PC-3 (cell line): Measurements from ENCODE around the gene RRAS2. TPM values are rescaled to one million over a fixed set of nuclear protein-coding genes. Genes with fewer than 3 reads are reported as not detected.

ENCODE experiments used
- ATAC-seq: fragments of 200-7000 bp; cut with Tn5 transposase; 2 replicates; pipeline ENCODE4 v1.9.1; 2020; ENCODE audit warnings: mild to moderate bottlenecking, moderate library complexity
- BruUV-seq: library from RNA; stranded (reverse); fragments of 400-500 nt; replicated peaks from 2 replicates; lab custom pipeline; 2021; lab: Mats Ljungman, UMichigan
- CTCF ChIA-PET: fragments of 300-600 bp; sonication (Branson Sonifier 250); formaldehyde crosslinking; loops from one replicate; lab custom pipeline; 2022; ENCODE audit warnings: antibody characterized with exemption; lab: Charles Lee
- POLR2A ChIA-PET: fragments of 300-600 bp; sonication (Branson Sonifier 250); formaldehyde crosslinking; loops from one replicate; lab custom pipeline; 2022; ENCODE audit warnings: antibody characterized with exemption; ENCODE audit not compliant: unreplicated experiment; lab: Charles Lee
- DNase-seq: peaks from one replicate; pipeline ENCODE4 v3.0.0-alpha.2; 2015
- H2AFZ ChIP-seq: fragments of 300-600 bp; sonication (generic); 2 replicates; pipeline ENCODE4 v1.6.0; 2016; ENCODE audit warnings: antibody characterized with exemption, low read length
- H3F3A ChIP-seq: fragments of 300-600 bp; sonication (generic); one replicate; pipeline ENCODE4 v1.6.0; 2017; ENCODE audit warnings: antibody characterized with exemption, low read length, control low read depth, mild to moderate bottlenecking; ENCODE audit not compliant: unreplicated experiment
- H3K27ac ChIP-seq: fragments of 300-600 bp; sonication (generic); 2 replicates; pipeline ENCODE4 v1.5.1; 2016; ENCODE audit warnings: mild to moderate bottlenecking, low read length
- H3K27me3 ChIP-seq: fragments of 300-600 bp; sonication (generic); 2 replicates; pipeline ENCODE4 v1.6.1; 2016; ENCODE audit warnings: low read length, mixed read lengths
- H3K36me3 ChIP-seq: fragments of 300-600 bp; sonication (generic); 2 replicates; pipeline ENCODE4 v1.6.1; 2016; ENCODE audit warnings: low read depth, mixed run types, low read length, mixed read lengths
- H3K4me1 ChIP-seq: fragments of 300-600 bp; sonication (generic); 2 replicates; pipeline ENCODE4 v1.5.1; 2016; ENCODE audit warnings: low read length; ENCODE audit not compliant: insufficient read depth
- H3K4me2 ChIP-seq: fragments of 300-600 bp; sonication (generic); 2 replicates; pipeline ENCODE4 v1.6.0; 2016; ENCODE audit warnings: low read length
- H3K4me3 ChIP-seq: fragments of 300-600 bp; sonication (generic); 2 replicates; pipeline ENCODE4 v1.5.1; 2016; ENCODE audit warnings: mild to moderate bottlenecking, low read length, mixed read lengths
- H3K79me2 ChIP-seq: fragments of 300-600 bp; sonication (generic); 2 replicates; pipeline ENCODE4 v1.6.1; 2017; ENCODE audit warnings: low read length, mixed read lengths
- H3K9ac ChIP-seq: fragments of 300-600 bp; sonication (generic); 2 replicates; pipeline ENCODE4 v1.6.0; 2016; ENCODE audit warnings: mild to moderate bottlenecking, low read length
- H3K9me2 ChIP-seq: fragments of 300-600 bp; sonication (generic); replicated peaks from 2 replicates; pipeline ENCODE4 v1.6.1; 2016; ENCODE audit warnings: mixed run types, low read length, mixed read lengths
- H3K9me3 ChIP-seq: fragments of 300-600 bp; sonication (generic); 2 replicates; pipeline ENCODE4 v1.6.1; 2016; ENCODE audit warnings: low read length, mixed read lengths
- H4K20me1 ChIP-seq: fragments of 300-600 bp; sonication (generic); 2 replicates; pipeline ENCODE4 v1.6.1; 2016; ENCODE audit warnings: low read length, mixed read lengths
- CTCF ChIP-seq: fragments of 300-600 bp; sonication (generic); conservative IDR thresholded peaks from 2 replicates; pipeline ENCODE4 v1.5.1; 2017; ENCODE audit warnings: antibody characterized with exemption, low read depth, mild to moderate bottlenecking, low read length
- EZH2 ChIP-seq: fragments of 300-600 bp; sonication (generic); IDR thresholded peaks from one replicate; pipeline ENCODE4 v1.6.1; 2017; ENCODE audit warnings: antibody characterized with exemption, mild to moderate bottlenecking, low read length; ENCODE audit not compliant: unreplicated experiment
- EZH2phosphoT487 ChIP-seq: fragments of 300-600 bp; sonication (generic); IDR thresholded peaks from 2 replicates; pipeline ENCODE4 v1.6.1; 2018; ENCODE audit warnings: mild to moderate bottlenecking, antibody characterized with exemption, low read length, borderline replicate concordance
- intact Hi-C: fragments of 100-400 bp; cut with micrococcal nuclease; formaldehyde crosslinking; loops from 2 replicates; pipeline ENCODE4 v1.9.0; 2023
- total RNA-seq: library from RNA; depleted of rRNA; stranded (reverse); fragments of >200 nt; gene quantifications from 2 replicates; pipeline ENCODE4 v1.2.3, GENCODE V29; 2014

RRAS2 gene
- total RNA-seq, 1 experiment from 2014 or later = 58.6 TPM

DNA sequence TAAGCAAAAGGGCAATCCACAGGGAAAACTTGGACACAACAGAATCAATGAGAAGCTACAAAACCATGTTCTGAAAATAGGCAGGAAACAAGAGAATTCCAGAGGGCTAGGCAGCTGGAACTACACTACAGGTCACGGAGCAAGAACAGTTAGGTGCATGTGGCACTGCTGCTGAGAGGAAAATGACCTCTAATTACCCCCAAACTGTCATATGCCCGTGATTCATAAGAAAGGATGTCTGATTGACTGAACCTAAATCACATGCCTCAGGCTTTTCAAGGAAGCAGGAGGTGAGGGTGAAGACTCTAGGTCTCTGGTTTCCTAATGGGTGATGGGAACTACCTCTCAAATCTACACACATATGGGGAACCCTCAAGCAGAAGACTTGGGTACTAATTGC is 17.9 kb upstream of the RRAS2 start:
- H4K20me1 ChIP-seq = no peaks in the 10 kb centered on the region
- no peak overlapping the region for H3K4me3 ChIP-seq
- DNase-seq = peak; percentile 19
- H3K27ac ChIP-seq = no peak overlapping the region
- peaks cover 8% of the 10 kb centered on the region for H3F3A ChIP-seq
- H3K9me2 ChIP-seq = no peaks in the 10 kb centered on the region
- TF ChIP-seq CTCF (no peak), EZH2 (no peak), EZH2phosphoT487 (no peak)
- no peaks in the 10 kb centered on the region for H3K9me3 ChIP-seq
- no TSS peak for BruUV-seq
- H2AFZ ChIP-seq = no peak overlapping the region
- no peak overlapping the region for H3K4me2 ChIP-seq
- H3K27me3 ChIP-seq = no peaks in the 10 kb centered on the region
- ChIA-PET POLR2A (no interaction called here), CTCF (no interaction called here)
- H3K4me1 ChIP-seq = peaks cover 26% of the 10 kb centered on the region
- intact Hi-C loops = no loop called here
- H3K9ac ChIP-seq = no peak overlapping the region
- no peaks in the 10 kb centered on the region for H3K79me2 ChIP-seq
- H3K36me3 ChIP-seq = no peaks in the 10 kb centered on the region
- ATAC-seq = no peak

GRCh38 chr11:14374922-14375830 is 16.2 kb upstream of the RRAS2 start:
- ATAC-seq (no peak), DNase-seq (no peak)
- CTCF ChIA-PET = no interaction called here
- H2AFZ ChIP-seq = no peak overlapping the region
- no peaks in the 10 kb centered on the region for H3K79me2 ChIP-seq
- no peaks in the 10 kb centered on the region for H4K20me1 ChIP-seq
- H3K36me3 ChIP-seq = no peaks in the 10 kb centered on the region
- no TSS peak for BruUV-seq
- no peaks in the 10 kb centered on the region for H3K9me3 ChIP-seq
- H3K4me3 ChIP-seq = no peak overlapping the region
- no peak overlapping the region for H3K27ac ChIP-seq
- no peak overlapping the region for H3K4me2 ChIP-seq
- H3K27me3 ChIP-seq = no peaks in the 10 kb centered on the region
- peaks cover 20% of the 10 kb centered on the region for H3K4me1 ChIP-seq
- intact Hi-C loops = no loop called here
- no peak overlapping the region for H3K9ac ChIP-seq
- H3F3A ChIP-seq = peaks cover 8% of the 10 kb centered on the region
- no peak for TF ChIP-seq EZH2phosphoT487
- peak; percentile 37 for TF ChIP-seq CTCF
- no peak for TF ChIP-seq EZH2
- POLR2A ChIA-PET = no interaction called here
- H3K9me2 ChIP-seq = no peaks in the 10 kb centered on the region
